IMR-90 (cell line): ENCODE data around the gene POLR2F. TPM values are rescaled to one million over a fixed set of nuclear protein-coding genes. Genes with fewer than 3 reads are reported as not detected.

Source experiments
- ATAC-seq: fragments of 200-7000 bp; cut with Tn5 transposase; 2 replicates; pipeline ENCODE4 v1.9.1; 2020; ENCODE audit warnings: low read depth, mild to moderate bottlenecking, moderate library complexity
- BruUV-seq: library from RNA; stranded (reverse); fragments of 400-500 nt; replicated peaks from 2 replicates; lab custom pipeline; 2021; lab: Mats Ljungman, UMichigan
- CTCF ChIA-PET: fragments of 300-600 bp; formaldehyde crosslinking; extraction: SDS; loops from one replicate; lab custom pipeline; 2021; ENCODE audit warnings: antibody characterized with exemption; lab: Yijun Ruan, JAX
- POLR2A ChIA-PET: fragments of 300-600 bp; sonication (Branson Sonifier 250); formaldehyde crosslinking; loops from one replicate; lab custom pipeline; 2022; ENCODE audit warnings: antibody characterized with exemption; ENCODE audit not compliant: unreplicated experiment; lab: Charles Lee
- DNase-seq: peaks from one replicate; pipeline ENCODE4 v3.0.0; 2013
- H2AFZ ChIP-seq: replicated peaks from 2 replicates; pipeline ENCODE3; 2013; ENCODE audit warnings: low read length, mild to moderate bottlenecking; ENCODE audit not compliant: poor library complexity
- H2AK5ac ChIP-seq: 2 replicates; pipeline ENCODE4 v1.6.1; 2013; ENCODE audit warnings: low read depth, low read length, inconsistent platforms
- H2AK9ac ChIP-seq: replicated peaks from 2 replicates; pipeline ENCODE3; 2013; ENCODE audit warnings: mild to moderate bottlenecking, low read depth, low read length, moderate library complexity; ENCODE audit not compliant: poor library complexity
- H2BK120ac ChIP-seq: 2 replicates; pipeline ENCODE4 v1.6.1; 2013; ENCODE audit warnings: low read depth, low read length, inconsistent platforms
- H2BK15ac ChIP-seq: 3 replicates; pipeline ENCODE4 v1.6.1; 2013; ENCODE audit warnings: low read depth, low read length, inconsistent platforms
- H2BK20ac ChIP-seq: 2 replicates; pipeline ENCODE4 v1.6.1; 2013; ENCODE audit warnings: low read depth, mild to moderate bottlenecking, inconsistent platforms, low read length, moderate library complexity
- H2BK5ac ChIP-seq: 2 replicates; pipeline ENCODE4 v1.6.1; 2013; ENCODE audit warnings: mild to moderate bottlenecking, low read depth, low read length, inconsistent platforms; ENCODE audit not compliant: poor library complexity, severe bottlenecking
- H3K14ac ChIP-seq: replicated peaks from 2 replicates; pipeline ENCODE4 v1.6.1; 2013; ENCODE audit warnings: low read depth, low read length, inconsistent platforms
- H3K18ac ChIP-seq: 2 replicates; pipeline ENCODE4 v1.6.1; 2013; ENCODE audit warnings: low read depth, low read length, control low read depth
- H3K23ac ChIP-seq: 2 replicates; pipeline ENCODE4 v1.6.1; 2013; ENCODE audit warnings: low read depth, low read length, inconsistent platforms
- H3K27ac ChIP-seq: 2 replicates; pipeline ENCODE4 v1.5.1; 2013; ENCODE audit warnings: mild to moderate bottlenecking, control low read depth, low read length; ENCODE audit not compliant: insufficient read depth
- H3K27me3 ChIP-seq: 2 replicates; pipeline ENCODE4 v1.6.1; 2013; ENCODE audit warnings: low read length; ENCODE audit not compliant: control insufficient read depth, insufficient read depth
- H3K36me3 ChIP-seq: 2 replicates; pipeline ENCODE4 v1.6.1; 2013; ENCODE audit warnings: low read length, mixed read lengths; ENCODE audit not compliant: control insufficient read depth, insufficient read depth
- H3K4ac ChIP-seq: 2 replicates; pipeline ENCODE4 v1.6.1; 2013; ENCODE audit warnings: low read depth, low read length, inconsistent platforms
- H3K4me1 ChIP-seq: 2 replicates; pipeline ENCODE4 v1.6.1; 2013; ENCODE audit warnings: low read length, mixed read lengths; ENCODE audit not compliant: control insufficient read depth, insufficient read depth
- H3K4me2 ChIP-seq: 2 replicates; pipeline ENCODE4 v1.6.1; 2013; ENCODE audit warnings: low read depth, mild to moderate bottlenecking, control low read depth, low read length, moderate library complexity
- H3K4me3 ChIP-seq: 2 replicates; pipeline ENCODE4 v1.5.1; 2013; ENCODE audit warnings: low read depth, mild to moderate bottlenecking, control low read depth, low read length, moderate library complexity; ENCODE audit not compliant: insufficient read depth
- H3K56ac ChIP-seq: 2 replicates; pipeline ENCODE4 v1.6.1; 2013; ENCODE audit warnings: low read length, inconsistent platforms; ENCODE audit not compliant: insufficient read depth; ENCODE audit errors: extremely low read depth
- H3K79me1 ChIP-seq, 2 experiments: 2 replicates each; pipeline ENCODE4 v1.6.1; 2013; ENCODE audit warnings: low read length in 2 of 2, inconsistent platforms in 1 of 2, low read depth in 1 of 2
- H3K9ac ChIP-seq: 2 replicates; pipeline ENCODE4 v1.6.1; 2013; ENCODE audit warnings: low read depth, low read length, control low read depth
- H3K9me1 ChIP-seq: 2 replicates; pipeline ENCODE4 v1.6.1; 2013; ENCODE audit warnings: low read length, inconsistent platforms; ENCODE audit not compliant: insufficient read depth
- H3K9me3 ChIP-seq: 2 replicates; pipeline ENCODE4 v1.6.1; 2013; ENCODE audit warnings: low read length; ENCODE audit not compliant: control insufficient read depth, insufficient read depth
- H4K20me1 ChIP-seq: 2 replicates; pipeline ENCODE4 v1.6.1; 2013; ENCODE audit warnings: low read length, inconsistent platforms; ENCODE audit not compliant: insufficient read depth
- H4K5ac ChIP-seq: 2 replicates; pipeline ENCODE4 v1.6.1; 2013; ENCODE audit warnings: mild to moderate bottlenecking, low read depth, low read length, control low read depth
- H4K8ac ChIP-seq, 2 experiments: 2 replicates each; pipeline ENCODE4 v1.6.1; 2013; ENCODE audit warnings: low read depth in 2 of 2, low read length in 2 of 2, control low read depth in 1 of 2, inconsistent platforms in 1 of 2
- H4K91ac ChIP-seq: 2 replicates; pipeline ENCODE4 v1.6.1; 2013; ENCODE audit warnings: low read depth, low read length, inconsistent platforms; ENCODE audit not compliant: insufficient read depth
- CEBPB ChIP-seq: IDR thresholded peaks from 2 replicates; pipeline ENCODE4 v1.6.1; 2012; ENCODE audit warnings: low read depth, low read length, improper control_type of control experiment
- CHD1 ChIP-seq: IDR thresholded peaks from 2 replicates; pipeline ENCODE4 v1.6.1; 2012; ENCODE audit warnings: low read depth, low read length, improper control_type of control experiment
- MAFK ChIP-seq: IDR thresholded peaks from 2 replicates; pipeline ENCODE4 v1.6.1; 2012; ENCODE audit warnings: low read depth, low read length, improper control_type of control experiment
- MXI1 ChIP-seq: IDR thresholded peaks from 2 replicates; pipeline ENCODE4 v1.6.1; 2012; ENCODE audit warnings: low read depth, mild to moderate bottlenecking, low read length, moderate library complexity, borderline replicate concordance
- NFE2L2 ChIP-seq: fragments of 150-350 bp; IDR thresholded peaks from 2 replicates; pipeline ENCODE4 v1.6.1; 2016; ENCODE audit warnings: low read depth, mild to moderate bottlenecking, low read length
- RAD21 ChIP-seq: IDR thresholded peaks from 2 replicates; pipeline ENCODE4 v1.6.1; 2012; ENCODE audit warnings: low read length, improper control_type of control experiment
- RCOR1 ChIP-seq: IDR thresholded peaks from 2 replicates; pipeline ENCODE4 v1.6.1; 2012; ENCODE audit warnings: mild to moderate bottlenecking, low read length, improper control_type of control experiment; ENCODE audit not compliant: insufficient replicate concordance
- RFX5 ChIP-seq: IDR thresholded peaks from 2 replicates; pipeline ENCODE4 v1.8.0; 2012; ENCODE audit warnings: low read depth, mild to moderate bottlenecking, low read length, moderate library complexity
- SMC3 ChIP-seq: fragments of 150-350 bp; IDR thresholded peaks from 2 replicates; pipeline ENCODE4 v1.6.1; 2016; ENCODE audit warnings: low read depth, mild to moderate bottlenecking, antibody characterized with exemption, low read length, moderate library complexity
- WGBS, 2 experiments: methylation state at CpG; one replicate each; pipeline versions ENCODE4 v1.1.5 to v1.1.7; 2013; ENCODE audit warnings: missing lambda C conversion rate in 2 of 2; ENCODE audit not compliant: insufficient read length in 1 of 2; ENCODE audit errors: extremely low coverage in 2 of 2; 5-methylcytosine and 5-hydroxymethylcytosine counted together
- dilution Hi-C: fragments of 300-500 bp; cut with HindIII; formaldehyde crosslinking; loops from one replicate; pipeline ENCODE4 v1.14.3; 2018; ENCODE audit warnings: low sequenced_read_pairs; ENCODE audit not compliant: unreplicated experiment
- in situ Hi-C: fragments of 300-500 bp; cut with MboI; formaldehyde crosslinking; loops from 3 replicates; pipeline ENCODE4 v1.14.3; 2019; ENCODE audit warnings: low sequenced_read_pairs, inconsistent platforms, mixed read lengths
- intact Hi-C: fragments of 100-400 bp; cut with micrococcal nuclease; formaldehyde crosslinking; loops from 2 replicates; pipeline ENCODE4 v1.10.0; 2022
- polyA plus RNA-seq, 3 experiments: library from polyadenylated mRNA; depleted of rRNA; stranded (reverse); fragments of >200 nt; gene quantifications; 2 replicates each; pipeline ENCODE4 v1.2.3, GENCODE V29; 2012; ENCODE audit warnings: low replicate concordance in 1 of 3
- total RNA-seq: library from RNA; depleted of rRNA; stranded (reverse); fragments of >200 nt; gene quantifications from 2 replicates; pipeline ENCODE4 v1.2.3, GENCODE V29; 2012
- TF ChIP-seq, protein P1 (sequence below): conservative IDR thresholded peaks from 2 replicates; pipeline ENCODE4 v1.5.1; 2012; ENCODE audit warnings: mild to moderate bottlenecking, low read depth, low read length, improper control_type of control experiment
- TF ChIP-seq, protein P2 (sequence below): fragments of 150-350 bp; IDR thresholded peaks from 2 replicates; pipeline ENCODE4 v1.6.1; 2017; ENCODE audit warnings: mild to moderate bottlenecking, antibody characterized with exemption, low read length, low read depth
- TF ChIP-seq, protein P3 (sequence below): fragments of 150-350 bp; IDR thresholded peaks from 2 replicates; pipeline ENCODE4 v1.6.1; 2016; ENCODE audit warnings: low read depth, mild to moderate bottlenecking, low read length, moderate library complexity, borderline replicate concordance

Gene POLR2F
- total and polyA plus RNA-seq, 2 of the 4 experiments (the other 2 are of a cell fraction), result 26.0 to 147 TPM

DNA sequence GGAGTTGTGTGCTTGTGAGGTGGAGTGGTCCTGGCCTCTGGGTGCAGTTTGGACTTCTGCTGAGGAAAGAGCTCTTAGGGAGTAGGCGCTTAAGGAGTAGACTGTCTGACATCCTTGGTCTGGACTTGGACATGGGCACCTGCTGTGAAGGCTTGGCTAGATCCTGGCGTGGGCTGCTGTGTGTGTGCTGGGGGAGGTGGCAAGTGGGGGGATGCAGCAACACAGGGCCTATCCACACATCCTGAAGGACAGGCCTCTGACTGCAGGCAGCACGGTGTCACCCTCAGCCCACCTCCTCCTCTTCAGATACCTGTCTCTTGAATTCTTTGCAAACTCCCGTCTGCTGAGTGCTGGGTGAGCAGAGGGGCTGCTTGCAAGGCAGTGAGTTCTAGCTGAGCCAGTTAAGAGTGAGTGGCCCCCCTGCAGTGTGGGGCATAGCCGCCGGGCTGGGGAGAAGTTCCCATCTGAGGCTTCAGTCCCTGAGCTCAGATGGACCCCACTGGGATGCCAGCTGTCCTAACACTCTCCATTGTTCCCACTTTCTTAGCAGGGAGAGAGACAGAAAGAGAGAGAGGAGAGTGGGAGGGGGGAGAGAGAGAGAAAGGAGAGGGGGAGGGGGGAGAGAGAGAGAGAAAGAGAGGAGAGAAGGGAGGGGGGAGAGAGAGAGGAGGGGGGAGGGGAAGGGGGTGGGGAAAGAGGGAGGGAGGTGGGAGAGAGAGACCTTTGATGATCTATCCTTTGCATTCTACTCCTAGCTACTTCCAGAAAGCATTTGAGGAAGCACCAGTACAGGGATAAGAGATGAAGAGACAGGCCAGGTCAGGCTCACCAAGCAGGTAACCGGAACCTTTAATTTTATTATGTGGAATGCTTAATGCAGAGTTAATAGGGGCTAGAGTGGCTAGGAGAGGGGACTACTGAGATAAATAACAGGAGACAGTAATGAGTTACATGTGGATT, 18.3 kb downstream of the POLR2F start:
- Histone ChIP-seq H3K79me1 (peaks cover 3 to 5% of the 10 kb centered on the region in 2 experiments; a peak in 3 of 4 replicates), H3K23ac (no peak overlapping the region), H3K9me1 (no peaks in the 10 kb centered on the region), H3K4ac (no peak overlapping the region), H2BK120ac (no peak overlapping the region), H2AK9ac (no peak overlapping the region), H3K4me2 (no peak overlapping the region), H4K5ac (no peak overlapping the region), H2AK5ac (no peak overlapping the region), H3K9ac (no peak overlapping the region), H2BK5ac (no peak overlapping the region), H3K4me3 (no peak overlapping the region), H2BK20ac (no peak overlapping the region), H4K91ac (no peak overlapping the region), H4K20me1 (peaks cover 5% of the 10 kb centered on the region), H3K27ac (no peak overlapping the region), H3K9me3 (no peaks in the 10 kb centered on the region), H3K18ac (no peak overlapping the region), H3K36me3 (peaks cover 16% of the 10 kb centered on the region), H3K14ac (no peak overlapping the region), H3K56ac (no peak overlapping the region), H4K8ac (no peak overlapping the region), H3K27me3 (no peaks in the 10 kb centered on the region), H2AFZ (no peak overlapping the region), H2BK15ac (no peak overlapping the region), H3K4me1 (no peaks in the 10 kb centered on the region)
- WGBS, 2 experiments, result 100% methylated on average over 2 of the region's 7 CpGs; no CpG with 5 or more reads in 1 of the 2 experiments
- BruUV-seq, result no TSS peak
- no peak for DNase-seq
- TF ChIP-seq, protein P1, sequence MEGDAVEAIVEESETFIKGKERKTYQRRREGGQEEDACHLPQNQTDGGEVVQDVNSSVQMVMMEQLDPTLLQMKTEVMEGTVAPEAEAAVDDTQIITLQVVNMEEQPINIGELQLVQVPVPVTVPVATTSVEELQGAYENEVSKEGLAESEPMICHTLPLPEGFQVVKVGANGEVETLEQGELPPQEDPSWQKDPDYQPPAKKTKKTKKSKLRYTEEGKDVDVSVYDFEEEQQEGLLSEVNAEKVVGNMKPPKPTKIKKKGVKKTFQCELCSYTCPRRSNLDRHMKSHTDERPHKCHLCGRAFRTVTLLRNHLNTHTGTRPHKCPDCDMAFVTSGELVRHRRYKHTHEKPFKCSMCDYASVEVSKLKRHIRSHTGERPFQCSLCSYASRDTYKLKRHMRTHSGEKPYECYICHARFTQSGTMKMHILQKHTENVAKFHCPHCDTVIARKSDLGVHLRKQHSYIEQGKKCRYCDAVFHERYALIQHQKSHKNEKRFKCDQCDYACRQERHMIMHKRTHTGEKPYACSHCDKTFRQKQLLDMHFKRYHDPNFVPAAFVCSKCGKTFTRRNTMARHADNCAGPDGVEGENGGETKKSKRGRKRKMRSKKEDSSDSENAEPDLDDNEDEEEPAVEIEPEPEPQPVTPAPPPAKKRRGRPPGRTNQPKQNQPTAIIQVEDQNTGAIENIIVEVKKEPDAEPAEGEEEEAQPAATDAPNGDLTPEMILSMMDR, result no peak
- TF ChIP-seq MAFK (no peak), RCOR1 (no peak), MXI1 (no peak), RAD21 (no peak), CHD1 (no peak), RFX5 (no peak), CEBPB (no peak), SMC3 (no peak), NFE2L2 (no peak)
- TF ChIP-seq, protein P2, sequence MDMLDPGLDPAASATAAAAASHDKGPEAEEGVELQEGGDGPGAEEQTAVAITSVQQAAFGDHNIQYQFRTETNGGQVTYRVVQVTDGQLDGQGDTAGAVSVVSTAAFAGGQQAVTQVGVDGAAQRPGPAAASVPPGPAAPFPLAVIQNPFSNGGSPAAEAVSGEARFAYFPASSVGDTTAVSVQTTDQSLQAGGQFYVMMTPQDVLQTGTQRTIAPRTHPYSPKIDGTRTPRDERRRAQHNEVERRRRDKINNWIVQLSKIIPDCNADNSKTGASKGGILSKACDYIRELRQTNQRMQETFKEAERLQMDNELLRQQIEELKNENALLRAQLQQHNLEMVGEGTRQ, result no peak
- TF ChIP-seq, protein P3, sequence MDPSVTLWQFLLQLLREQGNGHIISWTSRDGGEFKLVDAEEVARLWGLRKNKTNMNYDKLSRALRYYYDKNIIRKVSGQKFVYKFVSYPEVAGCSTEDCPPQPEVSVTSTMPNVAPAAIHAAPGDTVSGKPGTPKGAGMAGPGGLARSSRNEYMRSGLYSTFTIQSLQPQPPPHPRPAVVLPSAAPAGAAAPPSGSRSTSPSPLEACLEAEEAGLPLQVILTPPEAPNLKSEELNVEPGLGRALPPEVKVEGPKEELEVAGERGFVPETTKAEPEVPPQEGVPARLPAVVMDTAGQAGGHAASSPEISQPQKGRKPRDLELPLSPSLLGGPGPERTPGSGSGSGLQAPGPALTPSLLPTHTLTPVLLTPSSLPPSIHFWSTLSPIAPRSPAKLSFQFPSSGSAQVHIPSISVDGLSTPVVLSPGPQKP, result no peak
- intact Hi-C loops (no loop called here), in situ Hi-C loops (no loop called here), dilution Hi-C loops (no loop called here)
- CTCF ChIA-PET, result no interaction called here
- POLR2A ChIA-PET, result no interaction called here
- ATAC-seq, result no peak
